Astrocyte of the spinal cord (primary cell): Measurements from ENCODE around the gene CHCHD6.

Experiments used
- DNase-seq: peaks from one replicate; pipeline ENCODE4 v3.0.0; 2011; ENCODE audit warnings: low read depth, low spot score
- H3K4me3 ChIP-seq: 2 replicates; pipeline ENCODE4 v1.5.1; 2011; ENCODE audit warnings: low read depth, mild to moderate bottlenecking, low read length, moderate library complexity
- CTCF ChIP-seq: IDR thresholded peaks from 2 replicates; pipeline ENCODE4 v1.5.1; 2012; ENCODE audit warnings: low read depth, mild to moderate bottlenecking, low read length, inconsistent platforms
- in situ Hi-C: cut with HindIII; loops from 2 replicates; pipeline ENCODE4 v1.10.0; 2017; ENCODE audit warnings: low sequenced_read_pairs

The CHCHD6 gene

DNA sequence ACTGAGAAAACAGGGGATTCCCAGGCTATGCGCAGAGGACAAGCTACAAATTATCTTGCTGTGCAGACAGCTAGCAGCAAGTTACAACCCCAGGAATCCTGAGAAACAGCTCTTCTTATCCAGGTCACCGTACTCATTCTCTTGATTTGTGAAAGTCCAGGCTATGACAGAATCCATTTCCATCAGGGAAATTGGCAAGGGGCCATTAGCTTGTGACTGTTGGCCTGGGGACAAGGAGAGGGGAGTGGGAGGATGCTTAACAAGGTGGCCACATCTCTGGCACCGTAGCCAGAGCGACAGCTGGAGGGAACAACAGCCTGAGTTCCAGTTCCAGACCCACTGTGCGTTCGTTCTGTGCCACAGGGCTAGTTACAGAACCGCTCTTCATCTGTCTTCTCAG, 233.9 kb downstream of the CHCHD6 start:
- DNase-seq, result no peak
- in situ Hi-C loops, result no loop called here
- no peak overlapping the region for H3K4me3 ChIP-seq
- no peak for TF ChIP-seq CTCF

- H3K4me3 ChIP-seq, result no peak overlapping the region
- in situ Hi-C loops, result no loop called here
- no peak for TF ChIP-seq CTCF
- no peak for DNase-seq
These were observed 234.7 kb downstream of the CHCHD6 start for GRCh38 chr3:126938520-126939337.

- in situ Hi-C loops, result no loop called here
- no peak for TF ChIP-seq CTCF
- H3K4me3 ChIP-seq, result no peak overlapping the region
- no peak for DNase-seq
These were observed 235.3 kb downstream of the CHCHD6 start for GRCh38 chr3:126939338-126939718.

GRCh38 chr3:126939733-126940132, 235.7 kb downstream of the CHCHD6 start:
- DNase-seq, result no peak
- H3K4me3 ChIP-seq, result no peak overlapping the region
- TF ChIP-seq CTCF, result no peak
- in situ Hi-C loops, result no loop called here

DNA sequence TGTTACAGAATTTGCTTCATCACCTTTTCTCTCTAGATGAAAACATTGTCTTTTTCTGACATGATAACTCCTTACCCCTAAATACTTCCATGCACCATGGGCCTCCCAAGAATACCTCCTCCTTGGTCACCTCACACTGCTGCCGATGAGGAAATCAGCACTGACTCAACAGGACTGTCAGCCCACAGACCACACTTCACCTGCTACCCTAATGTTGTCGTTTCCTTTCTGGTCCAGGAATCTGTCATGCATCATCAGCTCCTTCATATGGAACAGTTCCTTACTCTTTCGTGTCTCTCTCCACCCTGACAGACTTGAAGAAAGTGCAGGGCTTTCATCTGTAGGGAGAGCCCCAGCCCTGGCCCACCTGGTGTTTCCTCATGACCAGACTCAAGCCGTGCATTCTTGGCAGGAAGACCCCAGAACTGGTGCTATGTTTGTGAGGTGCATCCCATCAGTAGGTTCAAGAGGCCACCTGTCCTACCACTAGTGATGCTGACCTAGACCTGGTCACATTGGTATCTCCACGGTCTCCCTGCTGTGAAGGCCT, 237.8 kb downstream of the CHCHD6 start:
- no peak for DNase-seq
- no peak for TF ChIP-seq CTCF
- no peak overlapping the region for H3K4me3 ChIP-seq
- in situ Hi-C loops, result no loop called here

GRCh38 chr3:126944089-126944965, 240.3 kb downstream of the CHCHD6 start:
- in situ Hi-C loops, result no loop called here
- no peak overlapping the region for H3K4me3 ChIP-seq

More at GRCh38 chr3:126944089-126944965, 240.3 kb downstream of the CHCHD6 start:
- no peak for DNase-seq
- no peak for TF ChIP-seq CTCF
